ENCODE results near the gene CPPED1. TPM values are rescaled to one million over a fixed set of nuclear protein-coding genes. Genes with fewer than 3 reads are reported as not detected.
A peak's percentile ranks its signal among the peaks of the same experiment; 100 is the strongest.

CPPED1 gene
- total and polyA plus RNA-seq, 2 experiments from 2014 or later: 6.2 to 7.3 TPM

GRCh38 chr16:12700161-12700560 lies 103.5 kb downstream of the CPPED1 start:
- Histone ChIP-seq H3K27ac (ENCODE audit: low read depth) (no peak overlapping the region), H4K20me1 (replicated peaks; ENCODE audit: insufficient read depth) (no peaks in the 10 kb centered on the region), H3K4me1 (ENCODE audit: insufficient read depth) (no peaks in the 10 kb centered on the region), H3K4me3 (no peak overlapping the region), H3K79me2 (replicated peaks; ENCODE audit: insufficient read depth) (no peaks in the 10 kb centered on the region), H3K27me3 (ENCODE audit: insufficient read depth) (no peaks in the 10 kb centered on the region), H2AFZ (no peak overlapping the region), H3K36me3 (ENCODE audit: insufficient read depth) (no peaks in the 10 kb centered on the region), H3K4me2 (no peak overlapping the region), H3K9me2 (ENCODE audit: insufficient read depth) (no peaks in the 10 kb centered on the region), H3F3A (replicated peaks; ENCODE audit: low read depth) (no peaks in the 10 kb centered on the region)
- TF ChIP-seq EZH2 (IDR thresholded peaks at IDR 0.05; ENCODE audit: low read depth, unreplicated experiment): no peak
- TF ChIP-seq ETS1 (IDR thresholded peaks at IDR 0.05): no peak
- TF ChIP-seq NANOG (IDR thresholded peaks at IDR 0.05; ENCODE audit: borderline replicate concordance): no peak
- TF ChIP-seq ZNF331 (CRISPR knock-in tag; IDR thresholded peaks at IDR 0.05; ENCODE audit: low read depth): no peak
- no peak for TF ChIP-seq ZNF462 (CRISPR knock-in tag; IDR thresholded peaks at IDR 0.05)
- DNase-seq (ENCODE audit: low spot score): no peak
- ATAC-seq: peak; percentile 45
- Mint-ChIP-seq H3K4me3 (no peak overlapping the region), H3K27ac (no peak overlapping the region), H3K36me3 (ENCODE audit: low read depth) (no peaks in the 10 kb centered on the region), H3K9me3 (no peaks in the 10 kb centered on the region), H3K27me3 (ENCODE audit: insufficient read depth, low read depth, poor library complexity) (peaks cover 4% of the 10 kb centered on the region), H3K4me1 (no peaks in the 10 kb centered on the region)

GRCh38 chr16:12699161-12699560 lies 104.5 kb downstream of the CPPED1 start:
- Mint-ChIP-seq H3K9me3 (no peaks in the 10 kb centered on the region), H3K4me1 (no peaks in the 10 kb centered on the region), H3K27me3 (ENCODE audit: insufficient read depth, low read depth, poor library complexity) (peaks cover 4% of the 10 kb centered on the region), H3K27ac (no peak overlapping the region), H3K36me3 (ENCODE audit: low read depth) (no peaks in the 10 kb centered on the region), H3K4me3 (no peak overlapping the region)
- no peak for ATAC-seq
- Histone ChIP-seq H3K4me1 (ENCODE audit: insufficient read depth) (no peaks in the 10 kb centered on the region), H3F3A (replicated peaks; ENCODE audit: low read depth) (no peaks in the 10 kb centered on the region), H2AFZ (no peak overlapping the region), H3K79me2 (replicated peaks; ENCODE audit: insufficient read depth) (no peaks in the 10 kb centered on the region), H3K27me3 (ENCODE audit: insufficient read depth) (no peaks in the 10 kb centered on the region), H3K36me3 (ENCODE audit: insufficient read depth) (no peaks in the 10 kb centered on the region), H3K4me3 (no peak overlapping the region), H3K27ac (ENCODE audit: low read depth) (no peak overlapping the region), H4K20me1 (replicated peaks; ENCODE audit: insufficient read depth) (no peaks in the 10 kb centered on the region), H3K9me2 (ENCODE audit: insufficient read depth) (no peaks in the 10 kb centered on the region), H3K4me2 (no peak overlapping the region)
- DNase-seq (ENCODE audit: low spot score): no peak
- TF ChIP-seq CTCF (conservative IDR thresholded peaks at IDR 0.05; ENCODE audit: low read depth in 2 of 2) (no peak), JUNB (IDR thresholded peaks at IDR 0.05; ENCODE audit: unreplicated experiment) (no peak), ZNF331 (CRISPR knock-in tag; IDR thresholded peaks at IDR 0.05; ENCODE audit: low read depth) (no peak), CREB1 (CRISPR knock-in tag; IDR thresholded peaks at IDR 0.05; ENCODE audit: low read depth) (no peak), NANOG (IDR thresholded peaks at IDR 0.05; ENCODE audit: borderline replicate concordance) (no peak), EZH2 (IDR thresholded peaks at IDR 0.05; ENCODE audit: low read depth, unreplicated experiment) (no peak)

All from GM23338 (cell line).